Measurements from ENCODE around the gene C17orf50. TPM values are rescaled to one million over a fixed set of nuclear protein-coding genes. Genes with fewer than 3 reads are reported as not detected.

Gene C17orf50
- total RNA-seq (2022; extraction: Qiagen RNA extraction) = 0.21 to 0.59 TPM (median 0.34 TPM) in 4 of 5 replicates, not detected in the other

GRCh38 chr17:35760587-35760986 lies at the start of gene C17orf50:
TSS of gene C17orf50 (plus strand) at chr17:35760887. CDS start at chr17:35760942, 55 bp downstream.

DNA sequence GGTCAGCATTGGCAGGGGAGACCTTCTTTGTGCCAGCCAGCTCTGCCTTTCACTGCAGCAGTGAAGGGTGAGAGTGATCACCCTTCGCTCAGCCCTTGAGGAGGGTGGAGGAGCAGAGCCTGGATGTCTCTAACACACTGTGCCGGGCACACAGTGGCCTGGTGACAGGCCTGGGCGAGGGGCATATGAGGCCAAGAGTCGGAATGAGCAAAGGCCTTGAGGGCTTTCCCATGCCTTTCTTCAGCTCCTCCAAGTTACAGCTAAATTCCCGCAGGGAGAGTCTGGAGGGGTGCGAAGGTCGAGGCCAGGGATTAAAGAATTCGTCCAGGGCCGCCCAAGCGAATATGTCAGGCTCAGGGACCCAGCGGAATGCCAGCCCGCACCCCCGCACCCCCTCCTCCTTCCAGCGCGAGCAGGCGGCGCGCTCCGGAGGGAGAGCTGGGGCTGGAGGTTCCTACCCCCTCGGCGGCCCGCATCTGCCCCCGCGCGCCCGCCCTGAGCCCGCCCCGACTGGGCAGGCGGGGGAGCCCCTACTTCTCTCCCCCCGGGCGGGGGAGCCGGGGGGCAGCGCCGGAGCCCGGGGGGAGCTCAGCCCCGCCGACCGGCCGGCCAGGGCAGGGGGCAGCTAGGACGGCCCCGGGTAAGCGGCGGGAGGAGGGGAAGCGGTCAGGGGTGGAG lies 29.3 kb upstream of the C17orf50 start, which contains the start of gene RASL10B:
RASL10B (plus strand) TSS at position 401 of the 678 bp plus-strand sequence. CDS start 3,546 bp downstream, outside the sequence.

GRCh38 chr17:35752945-35753764 lies 7.5 kb upstream of the C17orf50 start, which contains the start of gene GAS2L2:
TSS of gene GAS2L2 (minus strand) at chr17:35753239. CDS start at chr17:35752850, 389 bp downstream.

GRCh38 chr17:35795007-35795870 lies 34.6 kb downstream of the C17orf50 start, which contains the start of gene MMP28:
TSS of gene MMP28 (minus strand) at chr17:35795641. CDS start at chr17:35795377, 264 bp downstream.

GRCh38 chr17:35808962-35809854 lies 48.5 kb downstream of the C17orf50 start, which contains the start of gene TAF15:
TSS of gene TAF15 (plus strand) at chr17:35809484. CDS start at chr17:35809570, 86 bp downstream.

Other genes with a start within 250 kb of the C17orf50 start
- 0.07 TPM in 1 of 5 replicates, not detected in the others for gene SLFN12L, start 223.2 kb upstream of the C17orf50 start, total RNA-seq (2022; extraction: Qiagen RNA extraction)
- gene SLFN14, start 200.1 kb upstream of the C17orf50 start, total RNA-seq (2022; extraction: Qiagen RNA extraction) = not detected in 5 replicates
- 7.1 to 8.2 TPM (median 7.9 TPM) in 5 replicates for gene PEX12, start 182.3 kb upstream of the C17orf50 start, total RNA-seq (2022; extraction: Qiagen RNA extraction)
- gene AP2B1, start 173.6 kb upstream of the C17orf50 start, total RNA-seq (2022; extraction: Qiagen RNA extraction) = 120 to 149 TPM (median 133 TPM) in 5 replicates
- 0.07 to 0.14 TPM (median 0.13 TPM) in 5 replicates for gene RASL10B, start 29.2 kb upstream of the C17orf50 start, total RNA-seq (2022; extraction: Qiagen RNA extraction)
- gene GAS2L2, start 7.6 kb upstream of the C17orf50 start, total RNA-seq (2022; extraction: Qiagen RNA extraction) = 0.04 to 0.08 TPM (median 0.08 TPM) in 5 replicates
- 4.5 to 8.7 TPM (median 7.5 TPM) in 5 replicates for gene MMP28, start 34.8 kb downstream of the C17orf50 start, total RNA-seq (2022; extraction: Qiagen RNA extraction)
- gene TAF15, start 48.6 kb downstream of the C17orf50 start, total RNA-seq (2022; extraction: Qiagen RNA extraction) = 197 to 220 TPM (median 203 TPM) in 5 replicates
- gene HEATR9, start 108.0 kb downstream of the C17orf50 start, total RNA-seq (2022; extraction: Qiagen RNA extraction) = not detected in 5 replicates
- gene CCL5, start 119.5 kb downstream of the C17orf50 start, total RNA-seq (2022; extraction: Qiagen RNA extraction) = 1.1 to 1.5 TPM (median 1.2 TPM) in 5 replicates
- gene RDM1, start 169.9 kb downstream of the C17orf50 start, total RNA-seq (2022; extraction: Qiagen RNA extraction) = 2.7 to 3.9 TPM (median 3.1 TPM) in 5 replicates
- not detected in 5 replicates for gene LYZL6, start 182.8 kb downstream of the C17orf50 start, total RNA-seq (2022; extraction: Qiagen RNA extraction)
- gene CCL16, start 220.6 kb downstream of the C17orf50 start, total RNA-seq (2022; extraction: Qiagen RNA extraction) = not detected in 5 replicates
- not detected in 5 replicates for gene CCL14, start 225.8 kb downstream of the C17orf50 start, total RNA-seq (2022; extraction: Qiagen RNA extraction)
- not detected in 5 replicates for gene CCL15, start 240.7 kb downstream of the C17orf50 start, total RNA-seq (2022; extraction: Qiagen RNA extraction)